Stimulated activated CD8-positive, alpha-beta memory T cell treated with anti-CD3 and anti-CD28 coated beads, Interleukin-4, amount 100 ng/mL, for 4 hours (primary cell): ENCODE data around the gene SLC46A1.

Source experiments
- DNase-seq, 2 donors: peaks; one replicate each; pipeline ENCODE4 v3.0.0-alpha.2; 2020; ENCODE audit warnings: low read depth in 2 of 2, low spot score in 1 of 2

Gene SLC46A1

DNA sequence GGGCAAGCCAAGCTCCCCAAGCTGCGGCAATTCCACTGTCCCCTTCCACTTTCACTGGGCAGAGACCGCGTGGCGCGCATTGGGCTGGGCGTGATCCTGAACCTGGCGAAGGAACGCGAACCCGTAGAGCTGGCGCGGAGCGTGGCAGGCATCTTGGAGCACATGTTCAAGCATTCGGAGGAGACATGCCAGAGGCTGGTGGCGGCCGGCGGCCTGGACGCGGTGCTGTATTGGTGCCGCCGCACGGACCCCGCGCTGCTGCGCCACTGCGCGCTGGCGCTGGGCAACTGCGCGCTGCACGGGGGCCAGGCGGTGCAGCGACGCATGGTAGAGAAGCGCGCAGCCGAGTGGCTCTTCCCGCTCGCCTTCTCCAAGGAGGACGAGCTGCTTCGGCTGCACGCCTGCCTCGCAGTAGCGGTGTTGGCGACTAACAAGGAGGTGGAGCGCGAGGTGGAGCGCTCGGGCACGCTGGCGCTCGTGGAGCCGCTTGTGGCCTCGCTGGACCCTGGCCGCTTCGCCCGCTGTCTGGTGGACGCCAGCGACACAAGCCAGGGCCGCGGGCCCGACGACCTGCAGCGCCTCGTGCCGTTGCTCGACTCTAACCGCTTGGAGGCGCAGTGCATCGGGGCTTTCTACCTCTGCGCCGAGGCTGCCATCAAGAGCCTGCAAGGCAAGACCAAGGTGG is 24.7 kb downstream of the SLC46A1 start:
- no peak for DNase-seq

DNA sequence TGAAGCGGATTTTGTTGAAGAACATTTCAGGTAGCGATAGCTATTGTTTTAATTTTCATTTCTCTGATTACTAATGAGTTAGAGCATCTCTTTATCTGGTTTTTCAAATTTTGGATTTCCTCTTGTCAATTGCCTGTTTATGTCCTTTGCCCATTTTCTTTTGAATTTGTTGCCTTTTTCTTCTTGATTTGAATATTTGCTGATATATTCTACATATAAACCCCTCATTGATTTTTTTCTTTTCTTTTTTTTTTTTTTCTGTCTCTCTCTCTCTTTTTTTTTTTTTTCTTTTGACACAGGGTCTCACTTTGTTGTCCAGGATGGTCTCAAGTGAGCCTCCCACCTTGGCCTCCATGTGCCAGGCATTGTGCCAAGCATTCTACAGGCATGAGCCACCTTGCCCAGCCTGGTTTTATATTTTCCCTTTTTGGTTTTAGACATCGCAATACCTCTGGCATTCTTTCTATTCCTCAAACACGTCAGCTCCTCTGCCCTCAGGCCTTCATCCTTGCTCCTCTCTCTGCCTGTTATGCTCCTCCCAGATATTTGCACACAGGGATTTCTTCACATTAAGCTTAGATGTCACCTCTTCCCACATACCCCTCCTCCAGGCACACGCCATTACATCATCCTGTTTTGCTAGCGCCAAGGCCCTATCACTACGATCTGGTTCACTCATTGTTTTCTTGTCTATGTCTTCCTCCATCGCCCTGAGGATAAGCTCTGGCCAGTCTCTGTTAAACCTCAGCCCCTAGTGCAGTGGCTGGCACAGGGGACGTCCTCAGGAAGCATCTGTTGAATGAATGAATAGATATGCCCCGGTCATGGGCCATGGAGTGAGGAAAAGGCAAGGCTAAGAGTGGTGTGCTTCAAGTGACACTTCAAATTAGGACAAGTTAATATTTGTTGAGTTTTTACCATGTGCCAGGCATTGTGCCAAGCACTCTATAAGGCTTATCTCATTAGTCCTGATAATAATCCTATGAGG is 25.9 kb downstream of the SLC46A1 start:
- no peak for DNase-seq

DNA sequence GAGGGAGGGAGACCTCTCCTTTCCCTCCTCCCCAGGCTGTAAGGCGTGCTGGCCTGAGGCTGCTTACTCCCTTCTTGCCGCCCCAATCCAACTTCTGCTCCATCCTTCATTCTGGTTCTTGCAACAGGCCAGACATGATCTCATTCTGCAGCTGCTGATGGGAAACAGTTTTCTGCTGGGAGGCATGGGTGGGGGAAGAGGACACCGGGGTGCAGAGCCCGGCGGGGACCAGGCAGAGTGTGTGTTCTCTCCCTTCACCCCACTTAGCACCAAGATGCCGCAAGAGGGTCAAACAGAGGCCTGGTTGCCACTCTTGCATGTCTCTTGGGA is 33.1 kb downstream of the SLC46A1 start:
- no peak for DNase-seq

DNA sequence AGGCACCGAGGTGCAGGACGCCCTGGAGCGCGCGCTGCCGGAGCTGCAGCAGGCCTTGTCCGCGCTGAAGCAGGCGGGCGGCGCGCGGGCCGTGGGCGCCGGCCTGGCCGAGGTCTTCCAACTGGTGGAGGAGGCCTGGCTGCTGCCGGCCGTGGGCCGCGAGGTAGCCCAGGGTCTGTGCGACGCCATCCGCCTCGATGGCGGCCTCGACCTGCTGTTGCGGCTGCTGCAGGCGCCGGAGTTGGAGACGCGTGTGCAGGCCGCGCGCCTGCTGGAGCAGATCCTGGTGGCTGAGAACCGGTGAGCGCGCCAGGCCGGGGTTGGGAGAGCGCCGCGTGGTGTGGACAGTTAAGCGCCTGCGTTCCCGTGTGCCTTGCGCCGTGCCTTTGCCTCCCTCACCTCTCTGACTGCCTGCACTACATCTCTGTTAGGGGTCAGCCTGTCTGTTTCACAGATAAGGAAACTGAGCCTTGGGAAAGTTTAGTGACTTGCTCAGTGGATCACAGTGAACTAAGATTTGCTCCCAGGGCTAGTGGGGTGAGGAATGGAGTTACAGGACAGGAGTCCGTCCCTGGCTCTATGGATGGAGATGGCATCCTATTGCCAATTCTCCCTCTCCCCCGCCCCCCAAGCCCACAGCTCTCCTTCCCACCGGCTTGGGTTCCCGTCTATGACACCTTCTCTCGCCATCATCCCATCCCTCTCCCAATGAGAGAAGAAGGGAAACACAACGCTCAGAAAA is 33.6 kb downstream of the SLC46A1 start:
- DNase-seq, result no peak

DNA sequence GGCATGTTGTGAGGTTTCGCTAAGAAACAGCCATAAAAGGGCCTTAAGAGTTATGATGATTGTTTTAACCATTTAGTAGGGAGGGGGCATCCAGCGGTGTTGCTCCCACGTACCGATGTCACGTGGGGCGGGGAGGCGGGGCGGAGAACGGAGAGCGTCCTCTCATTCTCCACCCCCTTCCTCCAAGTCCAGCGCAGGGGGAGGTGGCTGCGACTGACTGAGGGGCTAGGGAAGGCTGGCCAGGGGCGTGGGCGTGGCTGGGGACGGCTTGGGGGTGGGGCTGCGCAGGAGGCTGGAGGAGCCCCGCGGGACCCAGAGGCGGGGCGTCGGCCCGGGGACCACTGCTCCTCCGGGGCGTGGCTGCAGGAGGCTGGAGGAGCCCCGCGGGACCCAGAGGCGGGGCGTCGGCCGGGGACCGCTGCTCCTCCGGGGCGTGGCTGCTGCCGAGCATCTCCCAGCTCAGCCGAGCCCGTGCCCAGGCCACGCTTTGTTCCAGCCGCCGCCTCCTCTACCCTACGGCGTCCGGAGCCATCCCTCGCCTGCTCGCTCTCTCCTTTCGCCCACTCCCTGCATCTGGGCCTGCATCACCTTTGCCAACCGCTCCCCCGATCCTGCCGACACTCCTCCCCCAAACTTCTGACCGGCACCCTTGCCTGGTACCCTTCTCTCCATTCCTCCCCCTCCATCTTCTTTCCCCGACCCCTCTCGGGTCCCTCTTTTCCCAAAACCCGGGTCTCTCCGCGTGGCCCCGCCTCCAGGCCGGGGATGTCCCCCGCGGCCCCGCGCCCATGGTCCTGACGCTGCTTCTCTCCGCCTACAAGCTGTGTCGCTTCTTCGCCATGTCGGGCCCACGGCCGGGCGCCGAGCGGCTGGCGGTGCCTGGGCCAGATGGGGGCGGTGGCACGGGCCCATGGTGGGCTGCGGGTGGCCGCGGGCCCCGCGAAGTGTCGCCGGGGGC is 34.5 kb downstream of the SLC46A1 start, which contains the start of gene SARM1:
TSS of gene SARM1 (plus strand) at position 450 of the 958 bp plus-strand sequence. CDS start at position 789, 339 bp downstream.
- DNase-seq, result peak; percentile 65 to 72

DNA sequence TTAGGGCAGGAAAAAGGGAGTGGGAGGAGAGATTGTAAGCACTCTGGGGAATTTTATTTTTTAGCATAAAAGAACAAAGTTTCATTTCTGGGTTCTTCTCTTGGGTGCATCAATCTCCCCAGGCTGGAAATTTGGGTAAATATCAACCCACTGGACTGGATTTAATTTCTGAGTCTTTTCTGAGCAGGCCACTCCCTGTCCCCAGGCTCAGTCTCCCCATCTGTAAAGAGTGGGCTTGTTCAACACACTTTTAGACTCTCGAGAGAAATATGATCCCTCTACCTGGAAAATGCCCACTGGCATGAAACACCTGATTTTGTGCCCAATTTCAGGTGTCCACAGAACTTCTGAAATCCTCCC is 35.3 kb downstream of the SLC46A1 start:
- no peak for DNase-seq

DNA sequence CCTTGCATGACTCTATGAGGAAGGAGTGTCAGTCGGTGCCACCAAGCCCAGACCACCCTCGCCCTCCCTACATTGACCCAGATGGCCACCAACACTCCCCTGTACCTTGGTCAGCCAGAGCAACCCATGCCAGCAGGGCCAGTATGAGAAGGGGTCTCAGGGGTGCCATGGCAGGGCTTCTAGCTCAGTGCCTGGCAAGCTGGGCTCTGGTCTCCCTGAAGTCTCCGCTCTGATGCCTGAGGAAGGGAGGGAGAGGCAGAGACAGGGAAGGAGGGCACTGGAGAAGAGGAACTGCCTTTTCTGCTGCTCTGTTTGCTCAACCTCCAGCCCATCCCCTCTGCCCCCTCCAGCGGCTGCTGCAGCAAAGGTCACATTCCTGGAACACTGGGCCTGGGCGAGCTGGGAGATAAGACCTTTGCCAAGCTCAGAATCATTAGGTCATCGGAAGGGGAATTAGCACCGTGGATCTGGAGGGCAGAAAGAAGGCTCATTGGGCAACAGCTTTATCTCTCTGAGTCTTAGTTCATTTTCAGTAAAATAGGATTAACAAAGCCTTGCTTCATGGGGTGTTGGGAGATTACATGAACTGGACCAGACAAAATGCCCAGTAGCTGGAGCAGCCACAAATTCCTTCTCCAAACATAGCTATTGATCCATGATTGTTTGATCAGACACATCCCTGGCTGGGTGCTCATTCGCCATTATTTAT is 35.8 kb downstream of the SLC46A1 start, which contains the start of gene VTN:
TSS of gene VTN (minus strand) at position 273 of the 709 bp plus-strand sequence. CDS start at position 169, 104 bp downstream.
- DNase-seq, result no peak

DNA sequence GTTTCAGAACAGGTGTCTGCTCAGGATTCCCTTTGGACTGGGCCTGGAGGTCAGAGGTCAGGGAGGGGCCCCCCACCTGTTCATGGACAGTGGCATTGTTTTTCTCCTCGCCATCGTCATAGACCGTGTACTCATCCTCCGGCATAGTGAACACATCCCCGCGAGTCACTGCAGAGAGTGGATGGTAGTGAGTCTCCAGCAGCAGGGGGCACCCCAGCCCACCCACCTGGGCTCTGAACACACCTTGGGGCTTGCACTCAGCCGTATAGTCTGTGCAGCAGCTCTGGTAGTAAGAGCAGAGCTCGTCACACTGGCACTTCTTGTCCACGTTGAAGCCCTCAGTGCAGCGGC is 36.4 kb downstream of the SLC46A1 start:
- no peak for DNase-seq

DNA sequence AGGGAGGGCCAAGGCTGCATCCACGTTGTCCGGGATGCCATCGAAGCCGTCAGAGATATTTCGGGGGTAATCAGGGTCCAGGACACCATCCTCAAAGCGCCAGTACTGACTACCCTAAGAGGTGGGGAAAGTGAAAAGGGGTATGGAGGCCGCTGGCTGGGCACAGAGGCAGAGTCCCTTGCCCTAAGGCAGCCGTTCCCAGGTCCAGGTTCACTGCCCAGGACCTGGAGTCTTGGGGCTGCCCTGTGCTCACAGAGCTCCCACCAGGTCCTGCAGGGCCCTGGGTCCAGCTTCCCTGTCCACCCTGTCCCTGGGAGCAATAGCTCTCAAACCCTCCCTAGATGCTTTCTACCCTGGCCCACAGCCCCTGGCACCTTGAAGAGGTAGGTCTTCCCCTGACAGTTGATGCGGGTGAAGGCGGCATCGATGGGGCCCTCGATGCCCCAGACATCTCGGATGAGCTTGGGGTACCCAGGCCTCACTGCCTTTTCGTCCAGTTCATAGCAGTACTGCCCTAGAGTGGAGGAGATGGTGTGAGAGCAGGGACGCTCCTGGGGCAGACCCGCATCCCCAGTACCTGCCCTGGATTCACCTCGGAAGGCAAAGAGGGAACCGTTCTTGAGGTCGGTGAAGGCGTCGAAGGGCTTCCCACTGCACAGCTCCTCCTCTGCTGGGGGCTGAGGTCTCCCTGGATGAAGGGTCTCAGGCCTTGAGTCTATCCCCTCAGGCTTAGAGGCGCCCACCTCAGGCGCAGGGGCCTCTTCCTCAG is 36.9 kb downstream of the SLC46A1 start:
- DNase-seq, result no peak

DNA sequence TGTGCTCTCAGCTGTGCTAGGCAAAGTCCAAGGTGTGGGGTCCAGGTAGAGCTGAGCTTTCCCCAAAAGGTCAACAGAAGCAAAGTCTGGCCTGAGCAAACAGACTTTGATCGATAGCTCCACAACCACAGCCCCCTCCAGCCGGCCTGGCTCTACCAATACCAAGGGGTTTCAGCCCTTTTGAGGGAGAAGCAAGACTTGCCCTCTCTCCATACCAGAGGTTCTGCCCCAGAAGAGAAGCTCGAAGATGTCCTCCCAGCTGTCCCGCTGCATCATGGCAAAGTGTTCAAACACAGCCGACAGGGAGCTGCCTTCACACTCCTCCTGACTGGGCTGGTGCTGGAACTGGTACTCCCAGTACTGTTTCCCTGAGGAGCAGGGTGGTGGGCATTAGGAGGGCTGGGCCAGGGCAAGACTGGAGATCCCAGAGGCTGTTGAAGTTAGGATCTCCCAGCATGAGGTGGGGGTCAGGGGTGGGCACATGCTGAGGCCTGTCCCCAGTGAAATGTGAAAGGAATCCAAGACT is 37.6 kb downstream of the SLC46A1 start:
- no peak for DNase-seq

DNA sequence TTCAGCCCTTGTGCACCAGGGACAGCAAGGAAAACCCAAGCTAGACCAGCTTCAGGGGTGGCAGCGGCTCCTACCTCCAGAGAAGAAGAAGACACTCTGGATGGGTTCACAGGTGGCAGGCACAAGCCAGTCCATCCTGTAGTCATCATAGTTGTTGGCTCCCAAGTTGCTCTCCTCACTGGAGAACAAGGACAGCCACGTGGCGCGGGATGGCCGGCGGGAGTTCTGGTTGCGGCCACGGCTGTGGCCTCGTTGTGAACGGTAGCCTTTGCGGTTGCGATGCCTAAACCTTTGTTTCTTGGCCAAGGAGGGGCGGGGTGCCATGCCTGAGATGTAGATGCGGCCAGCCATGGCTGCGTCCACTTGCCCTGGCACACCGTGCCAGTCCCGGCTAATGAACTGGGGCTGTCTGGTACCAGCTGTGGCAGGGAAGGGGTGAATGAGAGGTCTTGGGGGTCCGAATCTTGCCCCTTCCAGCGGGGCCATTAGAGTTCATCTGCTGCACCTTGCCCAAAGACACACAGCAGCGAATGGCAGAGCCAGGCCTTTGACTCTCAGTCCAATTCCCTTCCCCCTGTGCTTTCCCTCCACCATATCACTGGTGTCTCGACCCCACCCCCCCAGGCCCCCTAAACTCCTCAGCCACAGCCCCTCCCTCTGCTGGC is 38.2 kb downstream of the SLC46A1 start:
- DNase-seq, result no peak

DNA sequence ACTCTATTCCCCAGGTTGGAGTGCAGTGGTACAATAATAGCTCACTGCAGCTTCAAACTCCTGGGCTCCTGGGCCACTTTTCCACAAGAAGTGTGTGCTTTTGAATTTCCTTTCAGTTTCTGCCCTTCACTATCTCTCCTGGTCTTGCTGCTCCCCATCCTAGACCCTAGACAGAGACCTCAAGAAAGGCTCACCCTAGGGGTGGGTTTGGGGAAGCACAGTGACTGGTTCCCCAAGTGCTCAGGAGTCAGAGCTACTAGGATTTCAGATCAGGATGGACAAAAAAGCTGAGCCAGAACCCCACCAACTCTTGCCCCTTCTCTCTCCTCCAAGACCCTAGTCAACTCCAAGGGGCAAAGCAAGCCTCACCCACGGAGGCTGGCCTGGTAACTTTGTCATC is 39.4 kb downstream of the SLC46A1 start:
- DNase-seq, result no peak

DNA sequence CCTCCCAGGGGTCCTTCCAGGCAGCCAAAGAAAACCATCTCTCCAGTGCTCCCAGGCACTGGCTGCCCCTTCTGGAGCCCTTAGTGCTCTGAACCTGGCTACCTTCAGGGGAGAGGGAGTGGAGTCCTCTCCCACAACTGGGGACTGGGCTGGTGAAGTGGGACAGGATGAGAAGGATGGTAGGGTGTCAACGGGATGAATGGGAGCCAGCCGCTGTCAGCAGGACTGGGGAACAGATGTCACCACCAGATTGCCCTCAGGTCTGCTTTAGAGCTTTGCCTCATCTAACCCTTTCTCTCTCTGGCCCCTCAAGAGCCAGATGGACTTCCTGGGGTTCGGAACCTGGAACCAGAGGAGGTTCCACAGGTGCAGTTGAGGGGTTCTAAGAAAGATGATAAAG is 40.5 kb downstream of the SLC46A1 start:
- no peak for DNase-seq

DNA sequence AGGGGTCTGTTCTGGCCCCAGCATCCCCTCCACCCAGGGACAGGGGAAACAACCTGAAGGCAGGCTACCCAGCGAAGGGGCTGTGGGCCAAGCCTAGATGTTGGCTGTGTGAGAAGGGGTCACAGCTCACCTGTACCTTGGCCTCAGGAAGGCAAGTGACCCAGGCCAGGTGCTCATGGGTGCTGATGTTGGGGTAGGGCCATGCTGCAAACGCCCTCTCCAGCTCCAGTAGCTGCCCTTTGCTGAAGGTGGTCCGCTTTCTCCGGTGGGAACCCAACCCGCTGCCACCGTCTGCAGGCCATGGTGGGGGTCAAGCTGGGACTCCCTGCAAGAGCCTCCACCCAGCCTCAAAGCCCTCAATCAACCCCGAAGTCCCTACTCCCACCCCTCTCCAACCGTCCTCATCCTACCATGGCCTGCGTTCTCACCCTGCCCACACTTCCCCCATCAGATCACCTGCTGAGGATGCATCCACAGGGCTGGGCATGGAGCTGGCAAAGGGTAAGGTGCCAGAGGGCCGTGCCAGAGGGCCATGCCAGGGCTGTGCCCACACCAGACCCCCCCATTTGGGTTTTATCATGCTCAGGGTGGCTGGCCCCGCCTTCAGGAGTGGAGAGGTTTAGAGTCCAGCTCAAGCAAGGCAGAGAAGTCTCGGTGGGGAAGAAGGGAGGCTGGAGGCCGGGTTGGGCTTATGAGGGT is 41.2 kb downstream of the SLC46A1 start, which contains the start of gene SEBOX:
TSS of gene SEBOX (minus strand) at position 535 of the 699 bp plus-strand sequence. CDS start at position 487, 48 bp downstream.
- no peak for DNase-seq

DNA sequence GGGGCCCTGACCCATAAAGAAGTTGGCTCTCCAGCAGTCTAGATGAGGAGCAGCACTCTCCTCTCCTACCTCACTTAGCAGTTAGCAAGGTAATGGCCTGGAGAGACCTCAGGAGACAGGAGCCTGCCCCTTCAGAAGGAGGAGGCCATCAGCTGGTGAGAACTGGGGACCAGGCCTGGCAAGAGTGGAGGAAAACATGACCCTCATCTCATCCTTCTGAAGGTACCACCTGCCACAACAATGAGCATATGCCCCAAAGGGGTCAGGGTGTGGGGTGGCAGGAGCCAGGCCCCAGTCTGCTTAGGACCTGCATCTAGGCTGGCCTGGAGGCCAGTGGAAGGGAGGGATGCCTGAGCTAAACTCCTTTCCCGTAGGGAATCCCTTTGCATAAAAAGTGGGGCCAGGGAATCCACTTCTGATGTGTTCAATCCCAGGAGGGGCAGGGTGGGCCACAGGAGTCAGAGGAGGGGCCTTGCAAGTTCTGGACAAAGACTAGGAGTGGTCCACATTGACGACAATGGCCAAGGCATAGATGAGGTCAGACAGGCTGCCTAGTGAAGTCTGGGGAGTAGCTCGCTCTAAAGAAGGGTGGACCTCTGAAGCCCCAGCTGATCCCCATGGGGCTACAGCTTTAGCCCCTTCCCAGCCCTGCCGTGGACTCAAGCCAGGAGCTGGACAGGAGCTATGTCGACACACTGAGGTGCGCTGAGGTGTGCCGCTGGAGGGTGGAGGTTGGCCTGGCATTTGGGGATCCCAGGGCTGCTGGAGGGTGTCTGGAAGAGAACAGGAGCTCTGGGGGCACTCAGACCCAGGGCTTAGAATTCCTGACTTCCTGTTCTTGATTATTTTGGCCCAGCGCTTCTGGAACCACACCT is 42.0 kb downstream of the SLC46A1 start:
- DNase-seq, result no peak

DNA sequence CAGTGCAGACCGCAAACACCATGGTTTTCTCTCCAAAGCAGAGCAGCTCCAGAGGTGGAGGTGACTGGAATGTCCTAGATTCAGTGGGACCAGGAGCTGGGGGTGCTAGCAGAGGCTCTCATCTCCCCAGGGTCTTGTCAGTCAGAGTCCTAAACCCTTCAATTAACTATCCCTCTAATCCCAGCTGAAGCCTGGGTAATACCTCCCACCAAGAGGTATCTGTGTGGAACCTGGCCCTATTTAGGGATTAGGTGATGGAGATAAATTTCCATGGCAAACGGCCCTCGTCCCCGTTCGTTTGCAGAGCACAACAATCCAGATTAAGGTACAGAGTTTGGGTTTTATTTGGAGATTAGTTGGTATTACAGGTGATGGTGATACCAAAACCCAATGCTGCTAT is 42.8 kb downstream of the SLC46A1 start:
- no peak for DNase-seq

DNA sequence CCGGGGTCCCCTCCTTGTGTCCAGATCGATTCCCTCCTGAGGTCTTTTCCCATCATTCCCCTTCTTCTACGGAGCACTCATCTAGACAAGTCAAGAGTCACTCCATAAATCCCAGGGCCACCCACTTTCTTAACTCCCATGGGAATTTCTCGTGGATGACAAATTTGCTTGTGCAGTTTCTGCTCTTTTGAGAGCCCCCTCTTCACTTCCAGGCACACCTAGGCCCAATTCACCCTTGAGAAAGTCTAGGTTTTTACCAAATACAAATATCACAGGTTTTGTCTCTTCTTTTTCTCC is 48.2 kb downstream of the SLC46A1 start:
- DNase-seq, result no peak
